ENCODE data around the gene OLFML1.

DNA sequence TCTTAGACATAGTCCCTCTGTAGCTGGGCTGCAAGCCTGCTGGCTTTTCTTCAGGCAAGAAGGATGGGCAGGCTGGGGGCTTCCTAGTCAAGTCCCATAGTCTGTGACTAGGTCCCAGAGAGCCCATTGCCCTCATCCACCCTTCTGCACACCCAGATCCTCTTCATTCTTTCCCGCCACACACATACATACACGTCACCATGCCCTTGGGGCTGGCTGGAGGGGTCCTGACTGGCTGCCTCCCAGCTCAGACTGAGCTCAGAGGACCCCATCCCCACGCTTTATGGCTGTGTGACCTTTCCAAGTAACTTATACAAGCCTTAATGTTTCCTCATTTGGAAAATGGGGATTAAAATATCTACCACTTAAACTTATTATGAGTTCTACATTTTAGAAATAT lies 14.9 kb downstream of the OLFML1 start:
- TF ChIP-seq, protein P1, sequence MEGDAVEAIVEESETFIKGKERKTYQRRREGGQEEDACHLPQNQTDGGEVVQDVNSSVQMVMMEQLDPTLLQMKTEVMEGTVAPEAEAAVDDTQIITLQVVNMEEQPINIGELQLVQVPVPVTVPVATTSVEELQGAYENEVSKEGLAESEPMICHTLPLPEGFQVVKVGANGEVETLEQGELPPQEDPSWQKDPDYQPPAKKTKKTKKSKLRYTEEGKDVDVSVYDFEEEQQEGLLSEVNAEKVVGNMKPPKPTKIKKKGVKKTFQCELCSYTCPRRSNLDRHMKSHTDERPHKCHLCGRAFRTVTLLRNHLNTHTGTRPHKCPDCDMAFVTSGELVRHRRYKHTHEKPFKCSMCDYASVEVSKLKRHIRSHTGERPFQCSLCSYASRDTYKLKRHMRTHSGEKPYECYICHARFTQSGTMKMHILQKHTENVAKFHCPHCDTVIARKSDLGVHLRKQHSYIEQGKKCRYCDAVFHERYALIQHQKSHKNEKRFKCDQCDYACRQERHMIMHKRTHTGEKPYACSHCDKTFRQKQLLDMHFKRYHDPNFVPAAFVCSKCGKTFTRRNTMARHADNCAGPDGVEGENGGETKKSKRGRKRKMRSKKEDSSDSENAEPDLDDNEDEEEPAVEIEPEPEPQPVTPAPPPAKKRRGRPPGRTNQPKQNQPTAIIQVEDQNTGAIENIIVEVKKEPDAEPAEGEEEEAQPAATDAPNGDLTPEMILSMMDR (IDR thresholded peaks at IDR 0.05; ENCODE audit: insufficient read depth, low read depth, low read length): no peak
- no peak for TF ChIP-seq EZH2 (IDR thresholded peaks at IDR 0.05; ENCODE audit: insufficient read depth, low read length)
